GM18951 (cell line): ENCODE results near the gene SPAST.
"Not testable (repeated sequence)": the region's sequence is repeated elsewhere in the genome, so short reads cannot be mapped to it uniquely, and the experiment has no call there.

Experiments used
- POLR2A ChIP-seq: IDR thresholded peaks from 4 replicates; pipeline ENCODE4 v1.6.1; 2011; ENCODE audit warnings: mild to moderate bottlenecking; ENCODE audit not compliant: insufficient read length, insufficient read depth; ENCODE audit errors: extremely low read depth
- in situ Hi-C: fragments of 300-500 bp; cut with MboI; formaldehyde crosslinking; loops from one replicate; pipeline ENCODE4 v1.12.0; 2022; ENCODE audit warnings: low sequenced_read_pairs, mixed read lengths, inconsistent platforms; ENCODE audit not compliant: unreplicated experiment

SPAST gene

DNA sequence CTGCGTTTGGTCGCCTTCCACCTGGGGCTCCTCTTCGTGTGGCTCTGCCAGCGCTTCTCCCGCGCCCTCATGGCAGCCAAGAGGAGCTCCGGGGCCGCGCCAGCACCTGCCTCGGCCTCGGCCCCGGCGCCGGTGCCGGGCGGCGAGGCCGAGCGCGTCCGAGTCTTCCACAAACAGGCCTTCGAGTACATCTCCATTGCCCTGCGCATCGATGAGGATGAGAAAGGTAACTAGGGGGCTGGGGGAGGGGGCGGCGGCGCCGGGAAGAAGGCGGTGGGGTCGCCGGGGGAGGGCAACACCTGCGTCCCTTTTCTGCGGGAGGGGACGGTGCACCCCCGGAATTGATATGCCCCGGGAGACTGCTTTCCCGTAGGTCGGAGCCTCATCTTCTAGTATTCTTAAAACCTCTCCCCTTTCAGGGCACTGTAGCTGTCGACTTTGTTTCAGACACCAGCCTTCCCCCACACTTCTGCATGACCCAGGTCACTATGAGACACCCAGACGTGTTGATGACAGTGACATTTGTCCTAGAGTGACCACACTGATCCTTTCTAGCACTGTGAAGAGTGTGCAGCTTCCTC lies 755 bp downstream of the SPAST start:
- TF ChIP-seq POLR2A = peak; percentile 70
- in situ Hi-C loops = no loop called here

DNA sequence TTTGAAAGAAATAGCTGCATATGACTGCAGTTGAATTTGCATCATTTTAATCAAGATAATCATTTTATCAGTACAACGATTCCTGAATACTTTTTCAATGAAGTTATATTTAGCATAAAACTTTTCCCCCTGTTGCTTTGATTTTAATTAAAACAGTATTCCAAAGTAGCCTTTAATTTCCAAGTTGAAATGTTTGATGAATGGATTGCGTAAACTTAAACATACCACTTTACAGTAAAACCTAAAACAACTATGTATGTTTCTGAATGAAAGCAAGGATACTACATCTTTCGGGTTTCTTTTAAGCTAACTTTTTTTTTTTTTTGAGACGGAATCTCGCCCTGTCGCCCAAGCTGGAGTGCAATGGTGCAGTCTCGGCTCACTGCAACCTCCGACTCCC lies 1.4 kb downstream of the SPAST start:
- TF ChIP-seq POLR2A = no peak
- in situ Hi-C loops = no loop called here

DNA sequence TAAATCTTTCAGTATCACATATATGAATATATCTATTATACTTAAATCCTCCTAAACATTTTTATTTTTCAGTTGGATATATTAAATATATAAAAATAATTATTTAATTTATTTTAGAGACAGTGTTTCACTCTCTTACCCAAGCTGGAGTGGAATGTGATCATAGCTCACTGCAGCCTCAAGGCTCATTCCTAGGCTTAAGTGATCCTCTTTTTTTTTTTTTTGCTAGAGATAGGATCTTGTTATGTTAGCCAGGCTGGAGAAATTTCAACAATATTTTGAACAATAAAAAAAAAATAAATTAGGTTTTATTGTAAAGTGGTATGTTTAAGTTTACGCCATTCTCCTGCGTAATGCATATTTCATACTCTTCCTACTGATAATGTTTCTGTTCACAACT lies 4.2 kb downstream of the SPAST start:
- TF ChIP-seq POLR2A = no peak
- in situ Hi-C loops = no loop called here

DNA sequence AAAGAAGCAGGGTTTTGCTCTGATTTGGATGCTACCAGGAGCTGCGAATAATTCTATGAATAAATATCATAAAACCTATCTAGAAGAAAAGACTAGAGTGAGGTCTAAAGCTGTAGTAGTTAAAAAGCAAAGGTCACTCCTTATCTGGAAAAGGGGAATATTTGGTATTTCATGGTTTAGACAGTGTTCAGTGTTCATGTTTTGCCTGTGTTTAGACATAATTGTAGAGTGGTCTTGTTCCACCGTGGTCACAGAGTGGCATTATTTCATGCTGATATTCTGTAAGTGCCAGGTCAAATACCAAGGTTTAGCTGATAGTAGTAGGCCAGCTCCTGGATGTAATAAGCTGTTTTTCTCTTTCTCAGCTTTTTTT lies 10.8 kb downstream of the SPAST start:
- in situ Hi-C loops = no loop called here
- no peak for TF ChIP-seq POLR2A

DNA sequence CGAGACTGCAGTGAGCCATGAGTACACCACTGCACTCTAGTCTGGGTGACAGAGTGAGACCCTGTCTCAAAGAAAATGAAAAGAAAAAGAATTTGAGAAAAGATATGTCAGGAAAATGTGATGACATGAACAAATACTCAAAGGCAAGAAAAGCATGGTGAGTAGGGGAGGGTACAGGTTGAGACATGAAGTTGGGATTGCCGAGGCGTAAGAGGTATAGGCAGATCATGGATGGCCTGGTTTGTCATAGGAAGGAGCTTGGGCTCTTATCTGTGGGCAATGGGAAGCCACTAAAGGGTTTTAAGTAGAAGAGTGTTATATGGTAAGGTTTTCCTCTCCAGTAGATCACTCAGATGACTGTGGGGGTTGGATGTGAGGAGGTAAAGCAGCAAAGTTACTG lies 32.3 kb downstream of the SPAST start:
- in situ Hi-C loops = no loop called here

DNA sequence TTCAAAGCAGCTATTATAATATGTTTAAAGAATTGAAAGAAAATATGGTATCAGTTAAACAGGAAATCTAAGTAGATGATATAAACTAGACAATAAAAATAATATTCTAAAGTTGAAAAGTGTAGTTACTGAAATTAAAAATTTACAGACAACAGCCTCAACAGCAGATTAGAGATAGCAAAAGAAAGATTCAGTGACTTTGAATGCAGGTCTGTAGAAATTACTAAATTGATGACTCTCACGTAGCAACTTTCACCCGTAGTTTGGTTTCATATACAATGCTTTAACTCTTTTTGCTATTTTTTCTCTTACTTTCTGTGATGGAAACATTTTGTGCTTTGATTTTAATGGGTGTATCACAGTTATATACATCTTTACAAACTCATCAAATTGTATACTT lies 44.8 kb downstream of the SPAST start:
- in situ Hi-C loops = no loop called here
- TF ChIP-seq POLR2A = no peak

More for the DNA sequence above, 32.3 kb downstream of the SPAST start:
- no peak for TF ChIP-seq POLR2A

DNA sequence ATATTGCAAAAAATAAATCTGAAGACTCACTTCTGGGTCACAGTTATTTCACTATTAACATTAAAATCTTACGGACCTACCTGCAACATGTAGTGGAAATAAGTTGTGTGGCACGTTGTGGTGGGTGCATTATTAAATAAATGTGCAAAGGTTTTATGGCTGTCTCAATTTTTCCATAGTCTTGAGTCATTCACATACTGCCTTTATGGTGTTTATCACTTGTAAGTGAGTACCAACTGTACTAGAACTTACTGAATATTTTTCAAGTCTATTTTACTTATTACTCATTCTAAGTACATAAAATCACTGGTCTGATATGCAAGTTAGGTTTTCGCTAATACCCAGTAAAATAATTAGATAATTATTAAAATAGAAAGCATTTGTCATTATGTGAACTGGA lies 54.7 kb downstream of the SPAST start:
- in situ Hi-C loops = no loop called here
- no peak for TF ChIP-seq POLR2A

DNA sequence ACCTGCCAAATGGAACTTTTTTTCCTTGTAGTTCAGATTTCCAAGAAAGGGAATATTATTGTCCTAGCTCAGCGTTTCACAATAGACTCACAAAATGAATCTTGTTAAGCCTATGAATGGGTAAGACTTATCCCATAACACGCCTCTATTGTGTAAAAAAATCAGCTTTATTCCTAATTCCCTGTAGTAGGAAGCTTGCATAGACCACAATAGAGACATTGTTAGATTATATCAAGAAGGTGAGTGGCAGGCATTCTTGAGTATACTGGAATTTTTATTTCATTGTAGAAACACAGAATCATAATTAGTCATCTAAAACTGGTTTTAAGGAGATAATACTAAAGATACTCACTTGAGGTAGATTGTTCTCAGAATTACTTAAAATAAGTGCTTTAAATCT lies 55.8 kb downstream of the SPAST start:
- in situ Hi-C loops = no loop called here
- no peak for TF ChIP-seq POLR2A

DNA sequence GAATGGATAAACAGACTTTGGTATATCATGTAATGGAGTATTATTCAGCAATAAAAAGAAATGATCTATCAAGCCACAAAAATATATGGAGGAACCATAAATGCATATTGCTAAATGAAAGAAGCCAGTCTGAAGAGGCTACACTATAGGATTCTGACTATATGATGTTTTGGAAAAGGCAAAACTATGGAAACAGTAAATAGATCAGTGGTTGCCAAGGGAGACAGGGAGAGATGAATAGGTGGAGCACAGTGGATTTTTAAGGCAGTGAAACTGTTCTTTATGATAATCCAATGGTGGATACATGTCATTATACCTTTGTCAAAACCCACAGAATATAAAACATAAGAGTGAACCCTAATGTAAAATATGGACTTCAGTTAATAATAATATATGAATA lies 61.3 kb downstream of the SPAST start:
- in situ Hi-C loops = no loop called here
- no peak for TF ChIP-seq POLR2A

DNA sequence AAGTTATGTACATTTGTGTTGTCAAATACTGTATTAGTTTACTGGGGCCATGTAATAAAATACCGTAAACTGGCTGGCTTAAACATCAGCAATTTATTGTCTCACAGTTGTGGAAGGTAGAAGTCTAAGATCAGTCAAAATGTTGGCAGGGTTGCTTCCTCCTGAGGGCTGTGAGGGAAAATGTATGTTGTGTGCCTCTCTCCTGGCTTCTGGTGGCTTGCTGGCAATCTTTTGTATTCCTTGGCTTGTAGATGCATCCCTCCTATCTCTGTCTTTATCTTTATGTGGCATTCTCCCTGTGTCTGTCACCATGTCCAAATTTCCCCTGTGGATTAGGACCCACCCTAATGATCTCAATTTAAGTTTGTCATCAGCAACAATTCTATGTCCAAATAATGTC lies 65.3 kb downstream of the SPAST start:
- in situ Hi-C loops = no loop called here
- TF ChIP-seq POLR2A = no peak

DNA sequence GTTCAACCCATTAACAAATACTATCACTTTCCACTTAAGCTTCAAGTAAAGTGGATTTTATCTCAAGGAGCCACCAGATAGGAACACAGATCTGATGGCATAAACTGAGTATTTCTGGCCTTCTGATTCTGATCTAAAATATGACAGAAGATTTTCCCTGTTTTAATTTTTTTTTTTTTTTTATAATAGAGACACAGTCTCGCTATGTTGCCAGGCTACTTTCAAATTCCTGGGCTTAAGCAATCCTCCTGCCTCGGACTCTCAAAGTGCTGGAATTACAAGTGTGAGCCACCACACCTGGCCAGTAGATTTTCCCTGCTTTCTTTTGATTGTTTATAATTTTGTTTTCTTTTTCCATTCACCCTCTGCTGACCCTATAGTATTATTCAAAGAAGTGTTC lies 65.7 kb downstream of the SPAST start:
- in situ Hi-C loops = no loop called here

DNA sequence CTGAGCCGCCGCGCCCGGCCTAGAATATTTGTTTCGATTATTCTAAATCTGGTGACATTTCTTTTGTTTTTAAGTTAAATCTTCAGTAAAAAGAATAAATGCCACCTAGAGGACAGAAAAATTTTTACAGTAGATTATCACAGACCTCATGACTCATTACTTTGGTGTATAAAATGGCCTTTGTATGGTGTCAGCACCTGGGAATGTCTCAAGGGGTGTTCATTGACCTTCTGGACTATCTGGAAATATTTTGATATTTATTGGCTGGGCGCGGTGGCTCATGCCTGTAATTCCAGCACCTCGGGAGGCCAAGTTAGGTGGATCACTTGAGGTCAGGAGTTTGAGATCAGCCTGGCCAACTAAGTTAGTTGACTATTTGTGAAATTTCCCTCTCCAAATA lies 72.1 kb downstream of the SPAST start:
- in situ Hi-C loops = no loop called here
- TF ChIP-seq POLR2A = no peak

More for the DNA sequence above, 65.7 kb downstream of the SPAST start:
- no peak for TF ChIP-seq POLR2A

DNA sequence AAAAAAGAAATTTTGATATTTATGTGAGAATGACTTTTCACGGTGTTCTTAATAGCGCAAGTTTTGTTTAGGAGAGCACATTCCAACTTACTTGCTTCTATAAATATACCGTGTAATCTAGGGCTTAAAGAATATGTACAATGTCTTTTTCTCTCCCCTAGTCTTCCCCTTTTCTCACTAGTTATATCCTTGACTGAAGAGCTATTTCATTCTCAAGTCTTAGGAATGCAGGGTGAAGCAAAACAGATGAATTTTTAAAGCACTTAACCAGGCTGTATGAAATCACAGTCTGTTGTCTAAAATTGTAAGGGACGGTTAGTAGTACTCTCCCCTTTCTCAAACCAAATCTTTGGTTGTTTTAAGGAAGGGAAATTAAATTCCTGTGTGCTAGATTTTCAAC lies 72.7 kb downstream of the SPAST start:
- in situ Hi-C loops = no loop called here
- TF ChIP-seq POLR2A = no peak

DNA sequence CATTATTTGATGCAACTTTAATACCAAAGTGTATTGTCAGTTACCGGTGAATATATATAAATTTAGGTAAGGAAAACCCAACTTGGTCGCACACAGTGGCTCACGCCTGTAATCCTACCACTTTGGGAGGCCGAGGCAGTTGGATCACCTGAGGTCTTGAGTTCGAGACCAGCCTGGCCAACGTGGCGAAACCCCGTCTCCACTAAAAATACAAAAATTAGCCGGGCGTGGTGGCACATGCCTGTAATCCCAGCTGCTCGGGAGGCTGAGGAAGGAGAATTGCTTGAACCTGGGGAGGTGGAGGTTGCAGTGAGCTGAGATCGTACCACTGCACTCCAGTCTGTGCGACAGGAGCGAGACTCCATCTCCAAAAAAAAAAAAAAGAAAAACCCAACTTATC lies 88.2 kb downstream of the SPAST start:
- in situ Hi-C loops = not testable (repeated sequence)

DNA sequence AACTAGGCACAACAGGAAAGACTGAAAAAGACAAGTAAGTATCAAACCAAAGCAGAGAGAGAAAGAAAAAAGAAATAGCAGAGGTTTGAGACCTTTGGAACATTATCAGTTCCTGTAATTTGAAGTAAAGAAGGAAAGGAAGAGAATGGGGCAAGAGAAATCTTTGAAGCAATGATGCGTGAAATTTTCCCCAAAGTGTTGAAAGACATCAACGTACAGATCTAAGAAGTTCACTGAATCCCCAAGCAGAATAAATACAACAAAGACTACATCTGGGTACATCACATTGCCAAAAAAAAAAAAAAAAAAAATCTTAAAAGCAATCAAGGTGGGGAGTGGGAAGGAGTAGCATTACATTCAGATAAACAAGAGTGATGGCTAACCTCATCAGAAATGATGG lies 96.3 kb downstream of the SPAST start:
- no peak for TF ChIP-seq POLR2A
- in situ Hi-C loops = no loop called here

DNA sequence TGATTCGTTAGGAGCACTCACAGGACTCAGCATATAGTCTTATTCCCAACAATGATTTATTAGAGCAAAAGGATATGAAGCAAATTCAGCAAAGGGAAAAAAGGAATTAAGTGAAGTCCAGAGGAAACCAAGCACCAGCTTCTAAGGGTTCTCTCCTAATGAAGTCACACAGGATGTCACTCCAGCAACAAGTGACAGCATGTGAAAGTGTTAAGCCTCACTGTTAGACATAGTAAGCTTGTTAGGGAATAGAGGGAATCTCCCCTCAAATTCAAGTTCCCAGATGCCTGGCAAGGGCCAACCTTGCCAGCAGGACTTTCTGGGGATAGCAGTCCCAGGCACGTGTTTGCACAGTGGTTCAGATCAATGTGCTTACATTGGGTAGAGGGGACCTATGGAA lies 97.9 kb downstream of the SPAST start:
- TF ChIP-seq POLR2A = no peak
- in situ Hi-C loops = no loop called here

DNA sequence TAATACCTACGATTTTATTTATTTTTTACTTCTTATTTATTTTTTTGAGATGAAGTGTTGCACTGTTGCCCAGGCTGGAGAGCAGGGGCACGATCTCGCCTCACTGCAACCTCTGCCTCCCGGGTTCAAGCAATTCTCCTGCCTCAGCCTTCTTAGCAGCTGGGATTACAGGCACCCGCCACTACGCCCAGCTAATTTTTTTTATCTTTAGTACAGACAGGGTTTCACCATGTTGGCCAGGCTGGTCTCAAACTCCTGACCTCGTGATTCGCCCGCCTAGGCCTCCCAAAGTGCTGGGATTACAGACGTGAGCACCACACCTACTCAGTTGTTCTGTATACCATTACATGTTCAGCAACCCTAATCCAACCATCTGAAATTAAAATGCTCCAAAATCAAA lies 100.9 kb downstream of the SPAST start:
- in situ Hi-C loops = not testable (repeated sequence)

DNA sequence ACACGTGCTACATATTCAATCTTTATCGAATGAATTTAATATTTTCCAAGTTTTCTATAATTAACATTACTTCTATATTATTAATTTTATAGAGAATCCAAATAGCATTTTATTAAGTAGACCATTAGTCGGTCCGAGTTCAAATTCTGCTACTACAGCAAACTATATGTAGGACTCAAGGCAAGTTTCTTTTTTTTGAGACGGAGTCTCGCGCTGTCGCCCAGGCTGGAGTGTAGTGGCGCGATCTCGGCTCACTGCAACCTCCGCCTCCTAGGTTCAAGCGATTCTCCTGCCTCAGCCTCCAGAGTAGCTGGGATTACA lies 101.6 kb downstream of the SPAST start:
- in situ Hi-C loops = not testable (repeated sequence)
